Endothelial cell of umbilical vein (primary cell): ENCODE results near the gene SLC36A3.

Source experiments
- EZH2 ChIP-seq: IDR thresholded peaks from 2 replicates; pipeline ENCODE4 v1.6.1; 2012; ENCODE audit warnings: borderline replicate concordance, low read depth, mild to moderate bottlenecking, moderate library complexity, low read length, inconsistent platforms; ENCODE audit not compliant: severe bottlenecking
- TF ChIP-seq, protein P1 (sequence below), 2 donors: IDR thresholded peaks; 1 replicate in 1 of 2; 2 replicates in 1 of 2; pipeline ENCODE4 v1.5.1; 2011; ENCODE audit warnings: low read length in 2 of 2, mild to moderate bottlenecking in 2 of 2, moderate library complexity in 2 of 2, control low read depth in 1 of 2, inconsistent platforms in 1 of 2, low read depth in 1 of 2; ENCODE audit not compliant: insufficient read depth in 1 of 2; ENCODE audit errors: extremely low read depth in 1 of 2

GRCh38 chr5:151327585-151327984 is 24.0 kb upstream of the SLC36A3 start:
- TF ChIP-seq EZH2 = no peak
- TF ChIP-seq, protein P1, sequence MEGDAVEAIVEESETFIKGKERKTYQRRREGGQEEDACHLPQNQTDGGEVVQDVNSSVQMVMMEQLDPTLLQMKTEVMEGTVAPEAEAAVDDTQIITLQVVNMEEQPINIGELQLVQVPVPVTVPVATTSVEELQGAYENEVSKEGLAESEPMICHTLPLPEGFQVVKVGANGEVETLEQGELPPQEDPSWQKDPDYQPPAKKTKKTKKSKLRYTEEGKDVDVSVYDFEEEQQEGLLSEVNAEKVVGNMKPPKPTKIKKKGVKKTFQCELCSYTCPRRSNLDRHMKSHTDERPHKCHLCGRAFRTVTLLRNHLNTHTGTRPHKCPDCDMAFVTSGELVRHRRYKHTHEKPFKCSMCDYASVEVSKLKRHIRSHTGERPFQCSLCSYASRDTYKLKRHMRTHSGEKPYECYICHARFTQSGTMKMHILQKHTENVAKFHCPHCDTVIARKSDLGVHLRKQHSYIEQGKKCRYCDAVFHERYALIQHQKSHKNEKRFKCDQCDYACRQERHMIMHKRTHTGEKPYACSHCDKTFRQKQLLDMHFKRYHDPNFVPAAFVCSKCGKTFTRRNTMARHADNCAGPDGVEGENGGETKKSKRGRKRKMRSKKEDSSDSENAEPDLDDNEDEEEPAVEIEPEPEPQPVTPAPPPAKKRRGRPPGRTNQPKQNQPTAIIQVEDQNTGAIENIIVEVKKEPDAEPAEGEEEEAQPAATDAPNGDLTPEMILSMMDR (IDR thresholded peaks at IDR 0.05; ENCODE audit: extremely low read depth in 1 of 2, insufficient read depth in 1 of 2, low read depth in 1 of 2, low read length in 2 of 2) = no peak
